OCI-LY1 (cell line): ENCODE results near the gene ZFHX3.

Experiments
- H2AFZ ChIP-seq: fragments of 200-600 bp; sonication (generic), shearing (Covaris generic); 2 replicates; pipeline ENCODE4 v1.6.0; 2014; ENCODE audit warnings: antibody characterized with exemption, mild to moderate bottlenecking, low read length
- H3F3A ChIP-seq: fragments of 200-600 bp; sonication (generic), shearing (Covaris generic); 2 replicates; pipeline ENCODE4 v1.6.0; 2014; ENCODE audit warnings: mild to moderate bottlenecking, antibody characterized with exemption, low read length, moderate library complexity; ENCODE audit not compliant: insufficient read depth
- H3K27ac ChIP-seq: fragments of 200-600 bp; sonication (generic); 2 replicates; pipeline ENCODE4 v1.5.1; 2014; ENCODE audit warnings: low read length, mixed run types, mild to moderate bottlenecking, low read depth; ENCODE audit not compliant: poor library complexity, severe bottlenecking
- H3K27me3 ChIP-seq: fragments of 200-600 bp; sonication (generic); 2 replicates; pipeline ENCODE4 v1.6.0; 2014; ENCODE audit warnings: antibody characterized with exemption, mild to moderate bottlenecking, low read length, moderate library complexity; ENCODE audit not compliant: insufficient read depth
- H3K36me3 ChIP-seq: fragments of 200-600 bp; sonication (generic); 2 replicates; pipeline ENCODE4 v1.6.1; 2014; ENCODE audit warnings: mild to moderate bottlenecking, antibody characterized with exemption, low read length, moderate library complexity, mixed read lengths; ENCODE audit not compliant: insufficient read depth
- H3K4me1 ChIP-seq: fragments of 200-600 bp; sonication (generic); 2 replicates; pipeline ENCODE4 v1.5.1; 2014; ENCODE audit warnings: mild to moderate bottlenecking, low read length, moderate library complexity; ENCODE audit not compliant: insufficient read depth, severe bottlenecking
- H3K4me2 ChIP-seq: fragments of 200-600 bp; sonication (generic), shearing (Covaris generic); 2 replicates; pipeline ENCODE4 v1.6.1; 2014; ENCODE audit warnings: low read length
- H3K4me3 ChIP-seq: fragments of 200-600 bp; sonication (generic); 2 replicates; pipeline ENCODE4 v1.5.1; 2014; ENCODE audit warnings: low read length, low read depth, mild to moderate bottlenecking, mixed read lengths; ENCODE audit not compliant: poor library complexity, severe bottlenecking
- H3K79me2 ChIP-seq: fragments of 200-600 bp; shearing (Covaris generic); 2 replicates; pipeline ENCODE4 v1.6.1; 2016; ENCODE audit warnings: mixed run types, low read length, mixed read lengths; ENCODE audit not compliant: insufficient read depth
- H3K9ac ChIP-seq: fragments of 200-600 bp; sonication (generic), shearing (Covaris generic); 2 replicates; pipeline ENCODE4 v1.6.1; 2014; ENCODE audit warnings: mild to moderate bottlenecking, low read length, mixed read lengths
- H3K9me2 ChIP-seq: fragments of 200-600 bp; sonication (generic), shearing (Covaris generic); 2 replicates; pipeline ENCODE4 v1.6.1; 2014; ENCODE audit warnings: low read depth, mild to moderate bottlenecking, low read length, mixed read lengths
- H3K9me3 ChIP-seq: fragments of 200-600 bp; shearing (Covaris generic); 2 replicates; pipeline ENCODE4 v1.6.1; 2014; ENCODE audit warnings: low read length, mixed read lengths
- H4K20me1 ChIP-seq: fragments of 200-600 bp; sonication (generic), shearing (Covaris generic); 2 replicates; pipeline ENCODE4 v1.6.0; 2016; ENCODE audit warnings: mild to moderate bottlenecking, low read length; ENCODE audit not compliant: insufficient read depth
- EZH2 ChIP-seq: fragments of 200-600 bp; sonication (generic), shearing (Covaris generic); IDR thresholded peaks from 2 replicates; pipeline ENCODE4 v1.8.0; 2017; ENCODE audit warnings: borderline replicate concordance, mixed run types, mild to moderate bottlenecking, antibody characterized with exemption, low read length, moderate library complexity, mixed read lengths
- TF ChIP-seq, protein P1 (sequence below): fragments of 200-600 bp; sonication (generic), shearing (Covaris generic); IDR thresholded peaks from 2 replicates; pipeline ENCODE4 v1.5.1; 2017; ENCODE audit warnings: mild to moderate bottlenecking, antibody characterized with exemption, low read length, moderate library complexity, mixed read lengths

ZFHX3 gene

DNA sequence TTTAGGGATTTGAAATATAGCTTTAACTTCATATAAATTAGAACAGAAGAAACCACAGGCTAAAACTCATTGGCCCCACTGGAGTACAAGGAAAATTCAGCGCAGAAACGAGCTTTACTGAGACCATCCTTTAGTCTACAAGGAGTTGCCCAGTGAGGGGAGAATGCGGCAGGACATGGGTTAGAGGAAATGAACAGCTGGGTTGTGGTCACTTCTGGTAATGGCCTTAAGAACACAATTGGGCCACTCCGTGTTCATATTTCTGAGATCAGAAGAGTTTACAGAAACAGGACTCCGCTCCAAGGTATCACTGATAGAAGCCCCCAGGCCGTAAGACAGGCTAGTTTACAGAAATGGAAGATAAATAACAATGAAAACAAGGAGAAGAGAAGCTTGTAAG is 188.3 kb downstream of the ZFHX3 start:
- H2AFZ ChIP-seq = no peak overlapping the region
- no peaks in the 10 kb centered on the region for H3K36me3 ChIP-seq
- TF ChIP-seq, protein P1, sequence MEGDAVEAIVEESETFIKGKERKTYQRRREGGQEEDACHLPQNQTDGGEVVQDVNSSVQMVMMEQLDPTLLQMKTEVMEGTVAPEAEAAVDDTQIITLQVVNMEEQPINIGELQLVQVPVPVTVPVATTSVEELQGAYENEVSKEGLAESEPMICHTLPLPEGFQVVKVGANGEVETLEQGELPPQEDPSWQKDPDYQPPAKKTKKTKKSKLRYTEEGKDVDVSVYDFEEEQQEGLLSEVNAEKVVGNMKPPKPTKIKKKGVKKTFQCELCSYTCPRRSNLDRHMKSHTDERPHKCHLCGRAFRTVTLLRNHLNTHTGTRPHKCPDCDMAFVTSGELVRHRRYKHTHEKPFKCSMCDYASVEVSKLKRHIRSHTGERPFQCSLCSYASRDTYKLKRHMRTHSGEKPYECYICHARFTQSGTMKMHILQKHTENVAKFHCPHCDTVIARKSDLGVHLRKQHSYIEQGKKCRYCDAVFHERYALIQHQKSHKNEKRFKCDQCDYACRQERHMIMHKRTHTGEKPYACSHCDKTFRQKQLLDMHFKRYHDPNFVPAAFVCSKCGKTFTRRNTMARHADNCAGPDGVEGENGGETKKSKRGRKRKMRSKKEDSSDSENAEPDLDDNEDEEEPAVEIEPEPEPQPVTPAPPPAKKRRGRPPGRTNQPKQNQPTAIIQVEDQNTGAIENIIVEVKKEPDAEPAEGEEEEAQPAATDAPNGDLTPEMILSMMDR = no peak
- no peak for TF ChIP-seq EZH2
- H3K4me3 ChIP-seq = no peak overlapping the region
- H3K4me2 ChIP-seq = no peak overlapping the region
- H3K9me3 ChIP-seq = no peaks in the 10 kb centered on the region
- no peaks in the 10 kb centered on the region for H3K4me1 ChIP-seq
- no peaks in the 10 kb centered on the region for H3K79me2 ChIP-seq
- H3K27ac ChIP-seq = no peak overlapping the region
- H3K9me2 ChIP-seq = no peaks in the 10 kb centered on the region
- H3K9ac ChIP-seq = no peak overlapping the region
- no peaks in the 10 kb centered on the region for H4K20me1 ChIP-seq
- no peaks in the 10 kb centered on the region for H3F3A ChIP-seq
- H3K27me3 ChIP-seq = no peaks in the 10 kb centered on the region

GRCh38 chr16:72858665-72859493 is 189.0 kb downstream of the ZFHX3 start:
- Histone ChIP-seq H3K4me2 (no peak overlapping the region), H4K20me1 (no peaks in the 10 kb centered on the region), H3K36me3 (no peaks in the 10 kb centered on the region), H3K27me3 (no peaks in the 10 kb centered on the region), H3K4me3 (no peak overlapping the region), H2AFZ (no peak overlapping the region), H3K9ac (no peak overlapping the region), H3K27ac (no peak overlapping the region), H3F3A (no peaks in the 10 kb centered on the region), H3K79me2 (no peaks in the 10 kb centered on the region), H3K4me1 (no peaks in the 10 kb centered on the region), H3K9me3 (no peaks in the 10 kb centered on the region), H3K9me2 (no peaks in the 10 kb centered on the region)
- no peak for TF ChIP-seq EZH2
- TF ChIP-seq, protein P1 = no peak

DNA sequence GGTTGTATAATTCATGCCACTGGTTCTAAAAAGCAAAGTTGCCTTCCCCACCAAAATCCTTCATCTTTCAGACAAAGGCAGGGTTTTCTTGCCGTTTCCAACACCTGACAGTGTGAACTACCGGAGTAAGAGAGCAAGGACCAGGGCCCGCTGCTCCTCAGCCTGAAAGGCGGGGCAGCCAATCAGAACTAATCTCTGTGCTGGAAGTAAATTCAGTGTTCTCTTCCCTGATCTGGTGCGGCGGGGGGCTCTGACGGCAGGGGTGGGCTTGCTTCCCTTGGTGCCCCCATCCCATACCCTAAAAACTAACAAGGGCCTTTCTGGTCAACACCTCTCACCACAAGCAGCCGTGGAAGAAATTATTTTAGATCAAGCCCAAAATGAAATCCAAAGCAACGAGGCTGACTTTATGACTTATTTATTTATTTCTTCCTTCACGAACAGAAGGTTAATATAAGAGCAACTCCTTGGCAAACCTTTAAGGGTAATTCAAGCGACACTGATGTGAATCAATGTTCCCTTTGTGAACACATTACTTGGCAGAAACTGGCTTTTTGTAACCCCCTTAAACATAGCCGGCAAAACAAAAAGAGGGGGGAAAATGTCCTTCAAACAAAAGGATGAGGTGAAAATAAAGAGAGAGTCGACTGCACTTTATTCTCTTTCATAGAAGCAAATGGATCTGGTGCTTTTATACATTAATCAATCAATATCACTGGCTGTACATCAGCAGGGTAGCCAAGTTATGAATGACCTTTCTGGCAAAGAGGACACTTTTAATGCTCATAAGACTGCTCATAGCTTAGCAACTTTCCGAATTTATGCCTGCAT is 189.9 kb downstream of the ZFHX3 start:
- no peaks in the 10 kb centered on the region for H3K79me2 ChIP-seq
- TF ChIP-seq EZH2 = no peak
- TF ChIP-seq, protein P1 = no peak
- no peak overlapping the region for H2AFZ ChIP-seq
- no peaks in the 10 kb centered on the region for H3K27me3 ChIP-seq
- no peaks in the 10 kb centered on the region for H4K20me1 ChIP-seq
- no peak overlapping the region for H3K4me2 ChIP-seq
- H3K36me3 ChIP-seq = no peaks in the 10 kb centered on the region
- H3K9ac ChIP-seq = no peak overlapping the region
- no peaks in the 10 kb centered on the region for H3K9me3 ChIP-seq
- H3K9me2 ChIP-seq = no peaks in the 10 kb centered on the region
- H3F3A ChIP-seq = no peaks in the 10 kb centered on the region
- H3K4me1 ChIP-seq = no peaks in the 10 kb centered on the region
- no peak overlapping the region for H3K4me3 ChIP-seq
- H3K27ac ChIP-seq = no peak overlapping the region
